Liver (tissue), 3 donors: ENCODE results near the gene MSH6.

Source experiments
- EGR1 ChIP-seq, 2 donors: IDR thresholded peaks; 2 replicates each; pipeline ENCODE4 v1.6.1; 2016 to 2018; ENCODE audit warnings: antibody characterized with exemption in 2 of 2, low read depth in 2 of 2
- FOXA1 ChIP-seq: IDR thresholded peaks from 2 replicates; pipeline ENCODE4 v1.6.1; 2016; ENCODE audit warnings: antibody characterized with exemption
- FOXA2 ChIP-seq: IDR thresholded peaks from 2 replicates; pipeline ENCODE4 v1.6.1; 2016; ENCODE audit warnings: antibody characterized with exemption
- GABPA ChIP-seq, 2 donors: IDR thresholded peaks in 1 of 2; conservative IDR thresholded peaks in 1 of 2; 2 replicates each; pipeline ENCODE4 v1.6.1; 2016; ENCODE audit warnings: antibody characterized with exemption in 2 of 2, mild to moderate bottlenecking in 1 of 2, moderate library complexity in 1 of 2
- JUND ChIP-seq, 2 donors: IDR thresholded peaks; 2 replicates each; pipeline ENCODE4 v1.6.1; 2016; ENCODE audit warnings: antibody characterized with exemption in 2 of 2
- MAX ChIP-seq: IDR thresholded peaks from 2 replicates; pipeline ENCODE4 v1.6.1; 2016; ENCODE audit warnings: antibody characterized with exemption
- RAD21 ChIP-seq, 2 donors: IDR thresholded peaks; 2 replicates each; pipeline ENCODE4 v1.6.1; 2016; ENCODE audit warnings: antibody characterized with exemption in 2 of 2, mild to moderate bottlenecking in 2 of 2
- RXRA ChIP-seq, 2 donors: IDR thresholded peaks; 2 replicates each; pipeline ENCODE4 v1.6.1; 2017 to 2018; ENCODE audit warnings: antibody characterized with exemption in 2 of 2, mild to moderate bottlenecking in 1 of 2
- SP1 ChIP-seq: IDR thresholded peaks from 2 replicates; pipeline ENCODE4 v1.6.1; 2018; ENCODE audit warnings: antibody characterized with exemption, mild to moderate bottlenecking
- ZBTB33 ChIP-seq: IDR thresholded peaks from 2 replicates; pipeline ENCODE4 v1.6.1; 2016; ENCODE audit warnings: antibody characterized with exemption
- TF ChIP-seq, protein P1 (sequence below): fragments of 150-350 bp; IDR thresholded peaks from 2 replicates; pipeline ENCODE4 v1.5.1; 2017; ENCODE audit warnings: improper control_type of control experiment, low read depth, low read length; ENCODE audit not compliant: missing input control
- TF ChIP-seq, protein P2 (sequence below): IDR thresholded peaks from 2 replicates; pipeline ENCODE4 v1.6.1; 2016; ENCODE audit warnings: antibody characterized with exemption, mild to moderate bottlenecking
- TF ChIP-seq, protein P3 (sequence below): IDR thresholded peaks from 2 replicates; pipeline ENCODE4 v1.6.1; 2016; ENCODE audit warnings: antibody characterized with exemption
- donor health status: healthy.
- donor health status: healthy.

DNA sequence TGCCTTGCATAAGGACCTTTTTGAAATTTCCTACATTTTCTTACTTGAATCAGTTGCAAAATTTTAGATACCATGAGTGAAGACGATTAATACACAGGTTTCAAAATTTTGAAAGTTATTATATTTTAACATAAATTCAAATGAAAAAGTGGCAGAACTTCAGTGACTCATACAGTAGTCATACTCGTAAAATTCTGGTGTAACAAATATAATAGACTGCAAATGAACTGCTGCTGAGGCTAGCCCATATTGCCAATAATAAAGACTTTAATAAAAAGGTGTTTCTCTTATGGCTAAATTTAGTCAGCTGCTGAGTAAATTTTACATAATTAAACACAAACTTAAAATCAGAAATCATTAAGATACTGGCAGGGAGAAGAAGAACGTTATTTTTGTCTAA is 36.9 kb downstream of the MSH6 start:
- TF ChIP-seq JUND (IDR thresholded peaks at IDR 0.05) (no peak), MAX (no peak), FOXA2 (no peak), FOXA1 (no peak), RAD21 (IDR thresholded peaks at IDR 0.05) (no peak), EGR1 (IDR thresholded peaks at IDR 0.05; ENCODE audit: low read depth in 2 of 2) (no peak), GABPA (IDR thresholded peaks at IDR 0.05 in 1 of 2, conservative IDR thresholded peaks at IDR 0.05 in 1 of 2) (no peak), ZBTB33 (no peak), SP1 (no peak), RXRA (IDR thresholded peaks at IDR 0.05) (no peak)
- TF ChIP-seq, protein P1, sequence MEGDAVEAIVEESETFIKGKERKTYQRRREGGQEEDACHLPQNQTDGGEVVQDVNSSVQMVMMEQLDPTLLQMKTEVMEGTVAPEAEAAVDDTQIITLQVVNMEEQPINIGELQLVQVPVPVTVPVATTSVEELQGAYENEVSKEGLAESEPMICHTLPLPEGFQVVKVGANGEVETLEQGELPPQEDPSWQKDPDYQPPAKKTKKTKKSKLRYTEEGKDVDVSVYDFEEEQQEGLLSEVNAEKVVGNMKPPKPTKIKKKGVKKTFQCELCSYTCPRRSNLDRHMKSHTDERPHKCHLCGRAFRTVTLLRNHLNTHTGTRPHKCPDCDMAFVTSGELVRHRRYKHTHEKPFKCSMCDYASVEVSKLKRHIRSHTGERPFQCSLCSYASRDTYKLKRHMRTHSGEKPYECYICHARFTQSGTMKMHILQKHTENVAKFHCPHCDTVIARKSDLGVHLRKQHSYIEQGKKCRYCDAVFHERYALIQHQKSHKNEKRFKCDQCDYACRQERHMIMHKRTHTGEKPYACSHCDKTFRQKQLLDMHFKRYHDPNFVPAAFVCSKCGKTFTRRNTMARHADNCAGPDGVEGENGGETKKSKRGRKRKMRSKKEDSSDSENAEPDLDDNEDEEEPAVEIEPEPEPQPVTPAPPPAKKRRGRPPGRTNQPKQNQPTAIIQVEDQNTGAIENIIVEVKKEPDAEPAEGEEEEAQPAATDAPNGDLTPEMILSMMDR = no peak
- TF ChIP-seq, protein P2, sequence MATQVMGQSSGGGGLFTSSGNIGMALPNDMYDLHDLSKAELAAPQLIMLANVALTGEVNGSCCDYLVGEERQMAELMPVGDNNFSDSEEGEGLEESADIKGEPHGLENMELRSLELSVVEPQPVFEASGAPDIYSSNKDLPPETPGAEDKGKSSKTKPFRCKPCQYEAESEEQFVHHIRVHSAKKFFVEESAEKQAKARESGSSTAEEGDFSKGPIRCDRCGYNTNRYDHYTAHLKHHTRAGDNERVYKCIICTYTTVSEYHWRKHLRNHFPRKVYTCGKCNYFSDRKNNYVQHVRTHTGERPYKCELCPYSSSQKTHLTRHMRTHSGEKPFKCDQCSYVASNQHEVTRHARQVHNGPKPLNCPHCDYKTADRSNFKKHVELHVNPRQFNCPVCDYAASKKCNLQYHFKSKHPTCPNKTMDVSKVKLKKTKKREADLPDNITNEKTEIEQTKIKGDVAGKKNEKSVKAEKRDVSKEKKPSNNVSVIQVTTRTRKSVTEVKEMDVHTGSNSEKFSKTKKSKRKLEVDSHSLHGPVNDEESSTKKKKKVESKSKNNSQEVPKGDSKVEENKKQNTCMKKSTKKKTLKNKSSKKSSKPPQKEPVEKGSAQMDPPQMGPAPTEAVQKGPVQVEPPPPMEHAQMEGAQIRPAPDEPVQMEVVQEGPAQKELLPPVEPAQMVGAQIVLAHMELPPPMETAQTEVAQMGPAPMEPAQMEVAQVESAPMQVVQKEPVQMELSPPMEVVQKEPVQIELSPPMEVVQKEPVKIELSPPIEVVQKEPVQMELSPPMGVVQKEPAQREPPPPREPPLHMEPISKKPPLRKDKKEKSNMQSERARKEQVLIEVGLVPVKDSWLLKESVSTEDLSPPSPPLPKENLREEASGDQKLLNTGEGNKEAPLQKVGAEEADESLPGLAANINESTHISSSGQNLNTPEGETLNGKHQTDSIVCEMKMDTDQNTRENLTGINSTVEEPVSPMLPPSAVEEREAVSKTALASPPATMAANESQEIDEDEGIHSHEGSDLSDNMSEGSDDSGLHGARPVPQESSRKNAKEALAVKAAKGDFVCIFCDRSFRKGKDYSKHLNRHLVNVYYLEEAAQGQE = no peak
- TF ChIP-seq, protein P3, sequence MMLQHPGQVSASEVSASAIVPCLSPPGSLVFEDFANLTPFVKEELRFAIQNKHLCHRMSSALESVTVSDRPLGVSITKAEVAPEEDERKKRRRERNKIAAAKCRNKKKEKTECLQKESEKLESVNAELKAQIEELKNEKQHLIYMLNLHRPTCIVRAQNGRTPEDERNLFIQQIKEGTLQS = no peak
